Measurements from ENCODE around the gene SNAP29. TPM values are rescaled to one million over a fixed set of nuclear protein-coding genes. Genes with fewer than 3 reads are reported as not detected.

SNAP29 gene
- polyA plus RNA-seq, 1 experiment: 45.5 TPM

- Histone ChIP-seq H3K27me3 (ENCODE audit: control insufficient read depth, insufficient read depth, low read length) (no peaks in the 10 kb centered on the region), H3K9me3 (ENCODE audit: control insufficient read depth, insufficient read depth, low read length) (no peaks in the 10 kb centered on the region; the same call in 1 of the 2 replicates), H3K4me3 (ENCODE audit: low read depth, low read length) (peak within 1 kb of the TSS; percentile 70), H3K27ac (ENCODE audit: low read depth, low read length) (peak within 1 kb of the TSS; percentile 94)
- CTCF ChIA-PET: interaction anchor here (0.6 to 1.6 kb wide), 27 partner anchors 9 to 652 kb away, joined by 3 to 17 read pairs (median 3); partner anchors contain the start of gene LZTR1
- POLR2A ChIA-PET: interaction anchor here (0.6 to 1.3 kb wide), 5 partner anchors 9 to 65 kb away, joined by 3 to 8 read pairs (median 4); partner anchors contain the start of gene LZTR1
- TF ChIP-seq CTCF (IDR thresholded peaks at IDR 0.05; ENCODE audit: low read depth, low read length): peak; percentile 94
- peak; percentile 93 for DNase-seq (ENCODE audit: low read depth, low spot score)
These were observed 58.4 kb downstream of the SNAP29 start, which contains the start of gene CRKL for GRCh38 chr22:20916916-20917810. TSS of gene CRKL (plus strand) at chr22:20917407. CDS start at chr22:20917935, 528 bp downstream.

- ChIA-PET POLR2A (no interaction called here), CTCF (no interaction called here)
These were observed 59.9 kb downstream of the SNAP29 start for GRCh38 chr22:20918663-20919218.

GRCh38 chr22:20919718-20920117 lies 60.9 kb downstream of the SNAP29 start:
- Histone ChIP-seq H3K9me3 (ENCODE audit: control insufficient read depth, insufficient read depth, low read length) (no peaks in the 10 kb centered on the region; the same call in 1 of the 2 replicates), H3K4me3 (ENCODE audit: low read depth, low read length) (peak overlapping the region; percentile 70), H3K27ac (ENCODE audit: low read depth, low read length) (no peak overlapping the region), H3K27me3 (ENCODE audit: control insufficient read depth, insufficient read depth, low read length) (no peaks in the 10 kb centered on the region)
- no peak for DNase-seq (ENCODE audit: low read depth, low spot score)
- POLR2A ChIA-PET: interaction anchor here (0.8 kb wide), 1 partner anchor 38 kb away, joined by 5 read pairs; no protein-coding TSS in a partner anchor
- CTCF ChIA-PET: interaction anchor here (0.7 to 2.0 kb wide), 3 partner anchors 34 to 115 kb away, joined by 3 to 8 read pairs (median 5); no protein-coding TSS in a partner anchor
- no peak for TF ChIP-seq CTCF (IDR thresholded peaks at IDR 0.05; ENCODE audit: low read depth, low read length)

More at GRCh38 chr22:20918663-20919218, 59.9 kb downstream of the SNAP29 start:
- Histone ChIP-seq H3K27me3 (ENCODE audit: control insufficient read depth, insufficient read depth, low read length) (no peaks in the 10 kb centered on the region), H3K27ac (ENCODE audit: low read depth, low read length) (no peak overlapping the region), H3K4me3 (ENCODE audit: low read depth, low read length) (peak overlapping the region; percentile 70), H3K9me3 (ENCODE audit: control insufficient read depth, insufficient read depth, low read length) (no peaks in the 10 kb centered on the region; the same call in 1 of the 2 replicates)
- TF ChIP-seq CTCF (IDR thresholded peaks at IDR 0.05; ENCODE audit: low read depth, low read length): no peak
- DNase-seq (ENCODE audit: low read depth, low spot score): no peak

- no peak for DNase-seq (ENCODE audit: low read depth, low spot score)
- CTCF ChIA-PET: interaction anchor here (1.1 to 2.0 kb wide), 3 partner anchors 17 to 117 kb away, joined by 3 to 8 read pairs (median 5); no protein-coding TSS in a partner anchor
- POLR2A ChIA-PET: interaction anchor here (0.7 kb wide), 1 partner anchor 159 kb away, joined by 5 read pairs; no protein-coding TSS in a partner anchor
These were observed 62.0 kb downstream of the SNAP29 start for GRCh38 chr22:20920881-20921203.

More at GRCh38 chr22:20920881-20921203, 62.0 kb downstream of the SNAP29 start:
- peak overlapping the region; percentile 70 for H3K4me3 ChIP-seq (ENCODE audit: low read depth, low read length)
- no peak overlapping the region for H3K27ac ChIP-seq (ENCODE audit: low read depth, low read length)
- H3K9me3 ChIP-seq (ENCODE audit: control insufficient read depth, insufficient read depth, low read length): no peaks in the 10 kb centered on the region; the same call in 1 of the 2 replicates
- no peak for TF ChIP-seq CTCF (IDR thresholded peaks at IDR 0.05; ENCODE audit: low read depth, low read length)
- H3K27me3 ChIP-seq (ENCODE audit: control insufficient read depth, insufficient read depth, low read length): no peaks in the 10 kb centered on the region

Data from AG04450 (cell line).